Suprapubic skin (tissue), 4 donors: ENCODE data around the gene LTN1. TPM values are rescaled to one million over a fixed set of nuclear protein-coding genes. Genes with fewer than 3 reads are reported as not detected.

Source experiments
- DNase-seq, 2 donors: peaks; one replicate each; pipeline ENCODE4 v3.0.0-alpha.2; 2019; ENCODE audit warnings: low spot score in 2 of 2
- H3K27ac ChIP-seq: fragments of 200-600 bp; sonication (generic); one replicate; pipeline ENCODE4 v1.5.1; 2019
- H3K27me3 ChIP-seq: fragments of 200-600 bp; sonication (generic); one replicate; pipeline ENCODE4 v1.5.1; 2019
- H3K36me3 ChIP-seq: fragments of 200-600 bp; sonication (generic); one replicate; pipeline ENCODE4 v1.5.1; 2019
- H3K4me1 ChIP-seq: fragments of 200-600 bp; sonication (generic); one replicate; pipeline ENCODE4 v1.5.1; 2019
- H3K4me3 ChIP-seq: fragments of 200-600 bp; sonication (generic); one replicate; pipeline ENCODE4 v1.5.1; 2019; ENCODE audit warnings: mild to moderate bottlenecking
- H3K9me3 ChIP-seq: fragments of 200-600 bp; sonication (generic); one replicate; pipeline ENCODE4 v1.5.1; 2019
- EP300 ChIP-seq: sonication (generic); formaldehyde crosslinking; IDR thresholded peaks from one replicate; pipeline ENCODE4 v1.6.1; 2017; ENCODE audit warnings: antibody characterized with exemption
- POLR2A ChIP-seq, 2 donors: fragments of 450-650 bp; IDR thresholded peaks; one replicate each; pipeline ENCODE4 v1.6.1; 2017; ENCODE audit warnings: antibody characterized with exemption in 2 of 2, mild to moderate bottlenecking in 2 of 2, moderate library complexity in 2 of 2
- POLR2AphosphoS5 ChIP-seq, 3 donors: sonication (generic); formaldehyde crosslinking; IDR thresholded peaks; one replicate each; pipeline ENCODE4 v1.6.1; 2017; ENCODE audit warnings: antibody characterized with exemption in 3 of 3
- WGBS: methylation state at CpG from one replicate; pipeline ENCODE4 v1.1.5; 2018; 5-methylcytosine and 5-hydroxymethylcytosine counted together
- total RNA-seq, 4 donors: library from RNA; depleted of rRNA; stranded (reverse); fragments of >200 nt; gene quantifications; one replicate each; pipeline ENCODE4 v1.1.0, GENCODE V29; 2016
- TF ChIP-seq, protein P1 (sequence below), 2 donors: fragments of 200-600 bp in 1 of 2; fragments of 450-650 bp in 1 of 2; sonication (generic) in 1 of 2; IDR thresholded peaks; one replicate each; pipeline ENCODE4 v1.5.1; 2016 to 2019; ENCODE audit warnings: antibody characterized with exemption in 2 of 2, mild to moderate bottlenecking in 1 of 2, moderate library complexity in 1 of 2

The LTN1 gene
- total RNA-seq, 4 donors from 2014 or later, result 19.0 to 42.9 (median 23.9) TPM

DNA sequence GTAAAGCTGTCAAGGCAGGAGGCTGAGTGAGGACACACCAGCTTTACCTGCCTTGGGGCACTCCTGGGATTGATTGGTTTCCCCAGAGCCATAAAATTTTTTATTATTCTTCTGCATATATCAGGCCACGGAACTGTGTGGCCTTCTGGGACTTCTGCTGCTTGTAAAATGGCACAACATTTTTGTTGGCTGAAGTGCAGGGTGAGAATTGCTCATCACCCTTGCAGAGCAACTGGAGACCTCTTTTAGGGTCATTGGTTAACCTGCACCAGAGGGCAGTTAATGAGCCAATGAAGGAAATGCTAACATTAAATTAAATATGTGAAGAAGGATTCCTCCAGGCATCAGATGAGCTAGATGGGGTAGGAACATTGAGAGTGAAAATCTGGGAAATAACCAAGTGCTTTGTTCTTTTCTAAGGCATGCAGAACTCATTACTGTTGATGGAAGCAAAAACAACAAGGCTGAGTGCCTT lies 87.7 kb downstream of the LTN1 start:
- no peaks in the 10 kb centered on the region for H3K36me3 ChIP-seq
- no peaks in the 10 kb centered on the region for H3K9me3 ChIP-seq
- H3K27me3 ChIP-seq, result no peaks in the 10 kb centered on the region
- H3K4me1 ChIP-seq, result no peaks in the 10 kb centered on the region
- no peak overlapping the region for H3K27ac ChIP-seq
- TF ChIP-seq, protein P1, sequence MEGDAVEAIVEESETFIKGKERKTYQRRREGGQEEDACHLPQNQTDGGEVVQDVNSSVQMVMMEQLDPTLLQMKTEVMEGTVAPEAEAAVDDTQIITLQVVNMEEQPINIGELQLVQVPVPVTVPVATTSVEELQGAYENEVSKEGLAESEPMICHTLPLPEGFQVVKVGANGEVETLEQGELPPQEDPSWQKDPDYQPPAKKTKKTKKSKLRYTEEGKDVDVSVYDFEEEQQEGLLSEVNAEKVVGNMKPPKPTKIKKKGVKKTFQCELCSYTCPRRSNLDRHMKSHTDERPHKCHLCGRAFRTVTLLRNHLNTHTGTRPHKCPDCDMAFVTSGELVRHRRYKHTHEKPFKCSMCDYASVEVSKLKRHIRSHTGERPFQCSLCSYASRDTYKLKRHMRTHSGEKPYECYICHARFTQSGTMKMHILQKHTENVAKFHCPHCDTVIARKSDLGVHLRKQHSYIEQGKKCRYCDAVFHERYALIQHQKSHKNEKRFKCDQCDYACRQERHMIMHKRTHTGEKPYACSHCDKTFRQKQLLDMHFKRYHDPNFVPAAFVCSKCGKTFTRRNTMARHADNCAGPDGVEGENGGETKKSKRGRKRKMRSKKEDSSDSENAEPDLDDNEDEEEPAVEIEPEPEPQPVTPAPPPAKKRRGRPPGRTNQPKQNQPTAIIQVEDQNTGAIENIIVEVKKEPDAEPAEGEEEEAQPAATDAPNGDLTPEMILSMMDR (IDR thresholded peaks at IDR 0.05), result no peak
- TF ChIP-seq POLR2A (IDR thresholded peaks at IDR 0.05) (no peak), EP300 (no peak), POLR2AphosphoS5 (IDR thresholded peaks at IDR 0.05) (no peak)
- no peak for DNase-seq
- WGBS, result 39% methylated on average over 1 of the region's 1 CpG
- no peak overlapping the region for H3K4me3 ChIP-seq

DNA sequence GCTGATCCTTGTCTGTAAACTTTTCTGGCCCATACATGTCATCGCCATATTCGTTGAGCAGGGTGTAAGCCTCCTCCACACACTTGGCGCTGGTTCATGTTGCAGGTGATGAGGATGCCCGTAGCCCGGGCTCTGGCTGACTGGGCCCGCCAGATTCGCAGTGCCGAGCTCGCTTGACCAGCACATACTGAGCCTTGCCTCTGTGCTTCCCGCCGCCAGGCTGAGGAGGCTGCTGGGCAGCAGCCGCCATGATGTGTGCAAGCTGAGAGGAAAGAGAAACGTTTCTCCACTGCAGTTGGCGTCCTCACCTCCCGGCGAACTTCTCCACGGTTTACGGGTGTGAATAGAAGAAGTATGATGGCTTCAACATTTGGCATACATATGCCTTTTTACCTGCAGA lies 89.2 kb downstream of the LTN1 start:
- WGBS, result 94% methylated on average over 18 of the region's 18 CpGs
- no peaks in the 10 kb centered on the region for H3K27me3 ChIP-seq
- H3K27ac ChIP-seq, result no peak overlapping the region
- no peak overlapping the region for H3K4me3 ChIP-seq
- TF ChIP-seq POLR2AphosphoS5 (IDR thresholded peaks at IDR 0.05) (no peak), POLR2A (IDR thresholded peaks at IDR 0.05) (no peak), EP300 (no peak)
- TF ChIP-seq, protein P1 (IDR thresholded peaks at IDR 0.05), result no peak
- no peak for DNase-seq
- H3K36me3 ChIP-seq, result no peaks in the 10 kb centered on the region
- H3K4me1 ChIP-seq, result no peaks in the 10 kb centered on the region
- no peaks in the 10 kb centered on the region for H3K9me3 ChIP-seq

DNA sequence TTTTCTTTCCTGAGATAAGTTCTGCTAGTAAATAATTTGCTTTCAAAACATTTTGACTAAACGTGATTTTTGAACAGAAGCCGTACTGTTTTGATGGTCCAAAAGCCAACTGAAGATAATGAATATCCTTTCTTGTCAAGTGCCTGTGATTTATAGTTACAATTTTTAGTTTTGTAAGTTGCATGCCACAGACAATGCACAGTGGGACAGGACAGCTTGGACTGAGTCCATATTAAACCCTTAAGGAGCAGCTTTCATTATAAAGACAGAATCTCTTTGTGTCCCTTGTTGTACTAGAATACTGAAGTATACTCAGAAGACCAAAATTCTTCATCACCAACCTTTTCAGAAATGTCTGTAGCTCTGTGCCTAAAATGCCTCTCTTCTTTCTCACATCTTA lies 92.2 kb downstream of the LTN1 start:
- WGBS, result 72% methylated on average over 2 of the region's 2 CpGs
- TF ChIP-seq POLR2AphosphoS5 (IDR thresholded peaks at IDR 0.05) (no peak), POLR2A (IDR thresholded peaks at IDR 0.05) (no peak), EP300 (no peak)
- TF ChIP-seq, protein P1 (IDR thresholded peaks at IDR 0.05), result no peak
- DNase-seq, result no peak
- H3K4me1 ChIP-seq, result no peaks in the 10 kb centered on the region
- H3K36me3 ChIP-seq, result no peaks in the 10 kb centered on the region
- H3K4me3 ChIP-seq, result no peak overlapping the region
- no peak overlapping the region for H3K27ac ChIP-seq
- no peaks in the 10 kb centered on the region for H3K27me3 ChIP-seq
- H3K9me3 ChIP-seq, result no peaks in the 10 kb centered on the region

DNA sequence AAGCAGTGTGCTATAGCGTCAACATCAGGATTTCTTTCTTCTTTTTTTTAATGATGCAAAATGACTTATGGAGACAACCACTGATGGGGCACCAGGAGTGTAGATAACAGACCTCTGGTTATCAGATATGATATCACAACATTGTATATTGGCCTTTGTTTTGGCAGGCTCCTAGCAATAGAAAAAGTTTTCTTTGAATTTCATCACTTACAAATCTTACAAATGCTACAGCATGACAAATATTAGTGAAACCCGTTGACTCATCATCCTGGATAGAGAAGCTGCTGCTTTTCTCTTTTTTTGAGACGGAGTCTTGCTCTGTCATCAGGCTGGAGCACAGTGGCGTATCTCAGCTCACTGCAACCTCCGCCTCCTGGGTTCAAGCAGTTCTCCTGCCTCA lies 92.9 kb downstream of the LTN1 start:
- TF ChIP-seq EP300, result no peak
- TF ChIP-seq POLR2A (IDR thresholded peaks at IDR 0.05), result no peak
- no peak for TF ChIP-seq POLR2AphosphoS5 (IDR thresholded peaks at IDR 0.05)
- TF ChIP-seq, protein P1 (IDR thresholded peaks at IDR 0.05), result no peak
- no peaks in the 10 kb centered on the region for H3K4me1 ChIP-seq
- no peaks in the 10 kb centered on the region for H3K27me3 ChIP-seq
- no peaks in the 10 kb centered on the region for H3K36me3 ChIP-seq
- WGBS, result 81% methylated on average over 5 of the region's 5 CpGs
- no peak overlapping the region for H3K27ac ChIP-seq
- no peak overlapping the region for H3K4me3 ChIP-seq
- no peak for DNase-seq
- H3K9me3 ChIP-seq, result no peaks in the 10 kb centered on the region

DNA sequence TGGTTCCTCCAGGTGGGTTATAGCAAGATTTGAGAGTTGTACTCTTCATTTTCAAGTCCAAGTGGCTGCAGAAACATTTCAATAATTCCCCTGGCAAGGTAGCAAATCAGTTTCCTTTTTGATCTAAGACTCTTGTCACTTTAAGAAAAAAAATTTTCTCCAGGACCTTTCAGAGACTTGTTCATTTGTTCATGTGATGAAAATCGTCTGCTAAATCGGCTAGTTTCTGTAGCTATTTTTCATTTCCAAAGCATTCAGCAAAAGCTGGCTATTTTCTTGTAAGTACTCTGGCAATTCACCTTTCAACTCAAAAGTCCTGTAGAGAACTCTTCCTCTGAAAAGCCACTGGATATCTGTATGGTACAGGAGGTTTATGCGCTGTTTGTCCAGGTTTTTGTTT lies 93.5 kb downstream of the LTN1 start:
- no peak for DNase-seq
- Histone ChIP-seq H3K9me3 (no peaks in the 10 kb centered on the region), H3K27me3 (no peaks in the 10 kb centered on the region), H3K4me3 (no peak overlapping the region), H3K36me3 (no peaks in the 10 kb centered on the region), H3K4me1 (no peaks in the 10 kb centered on the region), H3K27ac (no peak overlapping the region)
- TF ChIP-seq, protein P1 (IDR thresholded peaks at IDR 0.05), result no peak
- no peak for TF ChIP-seq EP300
- 65% methylated on average over 3 of the region's 3 CpGs for WGBS
